HCT116 (cell line): Measurements from ENCODE around the gene LKAAEAR1. TPM values are rescaled to one million over a fixed set of nuclear protein-coding genes. Genes with fewer than 3 reads are reported as not detected.

Source experiments
- ATAC-seq: fragments of 200-7000 bp; cut with Tn5 transposase; 2 replicates; pipeline ENCODE4 v1.9.1; 2020; ENCODE audit warnings: mild to moderate bottlenecking, moderate library complexity
- BruUV-seq: library from RNA; stranded (reverse); fragments of 400-500 nt; replicated peaks from 2 replicates; lab custom pipeline; 2021; lab: Mats Ljungman, UMichigan
- CTCF ChIA-PET: fragments of 300-600 bp; sonication (Branson Sonifier 250); formaldehyde crosslinking; loops from one replicate; lab custom pipeline; 2021; ENCODE audit warnings: antibody characterized with exemption; lab: Charles Lee
- POLR2A ChIA-PET: fragments of 300-600, 350-600 bp; sonication (Branson Sonifier 250); formaldehyde crosslinking; loops from one replicate; lab custom pipeline; 2021; ENCODE audit warnings: antibody characterized with exemption; lab: Charles Lee
- RAD21 ChIA-PET, 2 experiments: fragments of 300-600 bp; sonication (Branson Sonifier 250); formaldehyde crosslinking; loops; one replicate each; lab custom pipeline; 2023; ENCODE audit warnings: low total read pairs in 2 of 2; ENCODE audit not compliant: uncharacterized antibody in 2 of 2, unreplicated experiment in 2 of 2, low non-redundant PET in 1 of 2; lab: Charles Lee
- DNase-seq: peaks from one replicate; pipeline ENCODE4 v3.0.0-alpha.2; 2010; ENCODE audit warnings: low read depth, low spot score
- H2AFZ ChIP-seq: fragments of 200-600 bp; shearing (Covaris generic), sonication (generic); 2 replicates; pipeline ENCODE4 v1.6.1; 2017; ENCODE audit warnings: low read depth, mixed run types, mixed read lengths, antibody characterized with exemption, low read length; ENCODE audit not compliant: poor library complexity, severe bottlenecking
- H3K27ac ChIP-seq: 2 replicates; pipeline ENCODE4 v1.5.1; 2012; ENCODE audit warnings: low read depth, low read length
- H3K27me3 ChIP-seq: fragments of 200-600 bp; sonication (generic); 2 replicates; pipeline ENCODE4 v1.6.1; 2016; ENCODE audit warnings: mixed run types, low read length, mixed read lengths; ENCODE audit not compliant: insufficient read depth
- H3K36me3 ChIP-seq, 2 experiments: fragments of 200-500 bp in 1 of 2; fragments of 200-600 bp in 1 of 2; sonication (Bioruptor generic) in 1 of 2; sonication (generic) in 1 of 2; 2 replicates each; pipeline versions ENCODE4 v1.5.1 to v1.6.1; 2014 to 2016; ENCODE audit warnings: low read length in 2 of 2, inconsistent platforms in 1 of 2, mixed read lengths in 1 of 2, mixed run types in 1 of 2; ENCODE audit not compliant: insufficient read depth in 2 of 2, control insufficient read depth in 1 of 2
- H3K4me1 ChIP-seq, 2 experiments: fragments of 200-600 bp in 1 of 2; sonication (generic) in 1 of 2; 2 replicates each; pipeline versions ENCODE4 v1.5.1 to v1.6.1; 2012 to 2017; ENCODE audit warnings: low read length in 2 of 2, inconsistent platforms in 1 of 2, mild to moderate bottlenecking in 1 of 2, mixed read lengths in 1 of 2, mixed run types in 1 of 2, moderate library complexity in 1 of 2; ENCODE audit not compliant: insufficient read depth in 2 of 2, control insufficient read depth in 1 of 2
- H3K4me2 ChIP-seq: fragments of 200-600 bp; sonication (generic); 2 replicates; pipeline ENCODE4 v1.6.1; 2017; ENCODE audit warnings: mixed run types, low read length, mixed read lengths
- H3K4me3 ChIP-seq, 2 experiments: fragments of 200-600 bp in 1 of 2; sonication (generic) in 1 of 2; replicated peaks in 1 of 2; 2 replicates each; pipeline ENCODE4 v1.5.1; 2011 to 2016; ENCODE audit warnings: low read length in 2 of 2, control low read depth in 1 of 2, low read depth in 1 of 2, mild to moderate bottlenecking in 1 of 2, mixed read lengths in 1 of 2, mixed run types in 1 of 2
- H3K79me2 ChIP-seq: fragments of 200-600 bp; sonication (generic); 2 replicates; pipeline ENCODE4 v1.6.1; 2017; ENCODE audit warnings: mild to moderate bottlenecking, mixed run types, low read length, moderate library complexity, mixed read lengths; ENCODE audit not compliant: insufficient read depth
- H3K9ac ChIP-seq: fragments of 200-600 bp; sonication (generic); 2 replicates; pipeline ENCODE4 v1.6.1; 2016; ENCODE audit warnings: low read length, mixed read lengths
- H3K9me2 ChIP-seq: fragments of 200-600 bp; sonication (generic), shearing (Covaris generic); 2 replicates; pipeline ENCODE4 v1.6.1; 2017; ENCODE audit warnings: mixed run types, mild to moderate bottlenecking, moderate library complexity; ENCODE audit not compliant: insufficient read depth
- H3K9me3 ChIP-seq, 2 experiments: fragments of 200-500 bp in 1 of 2; fragments of 200-600 bp in 1 of 2; sonication (Bioruptor generic) in 1 of 2; sonication (generic) in 1 of 2; 2 replicates each; pipeline ENCODE4 v1.6.1; 2014 to 2017; ENCODE audit warnings: low read length in 2 of 2, mixed read lengths in 2 of 2, inconsistent platforms in 1 of 2, low read depth in 1 of 2, mild to moderate bottlenecking in 1 of 2, mixed run types in 1 of 2, moderate library complexity in 1 of 2; ENCODE audit not compliant: control insufficient read depth in 1 of 2, insufficient read depth in 1 of 2
- H4K20me1 ChIP-seq: fragments of 200-600 bp; sonication (generic), shearing (Covaris generic); 2 replicates; pipeline ENCODE4 v1.6.1; 2017; ENCODE audit warnings: mixed run types, mild to moderate bottlenecking, moderate library complexity; ENCODE audit not compliant: insufficient read depth
- CBX3 ChIP-seq: IDR thresholded peaks from 2 replicates; pipeline ENCODE4 v1.6.1; 2012; ENCODE audit warnings: low read depth
- CTCF ChIP-seq, 3 experiments: fragments of 200-600 bp in 1 of 3; sonication (generic) in 1 of 3; IDR thresholded peaks in 2 of 3; conservative IDR thresholded peaks in 1 of 3; 2 replicates each; pipeline ENCODE4 v1.5.1; 2012 to 2017; ENCODE audit warnings: low read depth in 2 of 3, low read length in 2 of 3, antibody characterized with exemption in 1 of 3, borderline replicate concordance in 1 of 3, control low read depth in 1 of 3, mild to moderate bottlenecking in 1 of 3, mixed read lengths in 1 of 3, mixed run types in 1 of 3, moderate library complexity in 1 of 3; ENCODE audit not compliant: insufficient read depth in 1 of 3
- ELF1 ChIP-seq: IDR thresholded peaks from 2 replicates; pipeline ENCODE4 v1.6.1; 2012; ENCODE audit warnings: low read depth, borderline replicate concordance
- EZH2 ChIP-seq: fragments of 200-600 bp; sonication (generic); IDR thresholded peaks from 2 replicates; pipeline ENCODE4 v1.6.1; 2017; ENCODE audit warnings: antibody characterized with exemption, mixed run types
- FOSL1 ChIP-seq: IDR thresholded peaks from 2 replicates; pipeline ENCODE4 v1.6.1; 2012; ENCODE audit warnings: low read depth
- JUND ChIP-seq: IDR thresholded peaks from 2 replicates; pipeline ENCODE4 v1.6.1; 2012
- REST ChIP-seq: IDR thresholded peaks from 2 replicates; pipeline ENCODE4 v1.6.1; 2012; ENCODE audit warnings: low read depth
- SRF ChIP-seq: IDR thresholded peaks from 2 replicates; pipeline ENCODE4 v1.6.1; 2012; ENCODE audit warnings: low read depth
- YY1 ChIP-seq: IDR thresholded peaks from 2 replicates; pipeline ENCODE4 v1.6.1; 2011; ENCODE audit warnings: low read length, low read depth, moderate library complexity, mild to moderate bottlenecking; ENCODE audit not compliant: insufficient replicate concordance; ENCODE audit errors: extremely low read depth
- ZFX ChIP-seq: fragments of 450-650 bp; IDR thresholded peaks from 2 replicates; pipeline ENCODE4 v1.6.1; 2017
- intact Hi-C: fragments of 100-400 bp; cut with micrococcal nuclease; formaldehyde crosslinking; loops from 2 replicates; pipeline ENCODE4 v1.10.0; 2022
- total RNA-seq: library from RNA; stranded (reverse); gene quantifications from one replicate; pipeline ENCODE4 v1.2.1, GENCODE V29; 2021; ENCODE audit not compliant: unreplicated experiment
- TF ChIP-seq, protein P1 (sequence below): IDR thresholded peaks from 2 replicates; pipeline ENCODE4 v1.6.1; 2012
- TF ChIP-seq, protein P2 (sequence below): IDR thresholded peaks from 2 replicates; pipeline ENCODE4 v1.6.1; 2012

LKAAEAR1 gene
- total RNA-seq, 1 experiment from 2014 or later, result not detected

- TF ChIP-seq REST (no peak), CTCF (IDR thresholded peaks at IDR 0.05 in 2 of 3, conservative IDR thresholded peaks at IDR 0.05 in 1 of 3; ENCODE audit: borderline replicate concordance in 1 of 3, insufficient read depth in 1 of 3, low read depth in 2 of 3, low read length in 2 of 3) (no peak), ELF1 (no peak), ZFX (no peak), FOSL1 (no peak), YY1 (no peak)
- TF ChIP-seq, protein P1, sequence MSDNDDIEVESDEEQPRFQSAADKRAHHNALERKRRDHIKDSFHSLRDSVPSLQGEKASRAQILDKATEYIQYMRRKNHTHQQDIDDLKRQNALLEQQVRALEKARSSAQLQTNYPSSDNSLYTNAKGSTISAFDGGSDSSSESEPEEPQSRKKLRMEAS, result no peak
Observed at GRCh38 chr20:64130876-64131275, 46.7 kb upstream of the LKAAEAR1 start (continued).

- Histone ChIP-seq H3K4me1 (no peaks in the 10 kb centered on the region), H3K36me3 (no peaks in the 10 kb centered on the region), H2AFZ (no peak overlapping the region), H3K9ac (no peak overlapping the region), H3K9me3 (no peaks in the 10 kb centered on the region), H3K4me2 (no peak overlapping the region), H3K9me2 (no peaks in the 10 kb centered on the region), H4K20me1 (no peaks in the 10 kb centered on the region), H3K4me3 (no peak overlapping the region), H3K79me2 (no peaks in the 10 kb centered on the region), H3K27me3 (no peaks in the 10 kb centered on the region), H3K27ac (no peak overlapping the region)
- POLR2A ChIA-PET, result no interaction called here
- no peak for ATAC-seq
- DNase-seq, result no peak
- RAD21 ChIA-PET, result no interaction called here
- CTCF ChIA-PET, result no interaction called here
- intact Hi-C loops, result no loop called here
- BruUV-seq, result no TSS peak
- TF ChIP-seq, protein P2, sequence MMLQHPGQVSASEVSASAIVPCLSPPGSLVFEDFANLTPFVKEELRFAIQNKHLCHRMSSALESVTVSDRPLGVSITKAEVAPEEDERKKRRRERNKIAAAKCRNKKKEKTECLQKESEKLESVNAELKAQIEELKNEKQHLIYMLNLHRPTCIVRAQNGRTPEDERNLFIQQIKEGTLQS, result no peak
- TF ChIP-seq ELF1, result no peak
- TF ChIP-seq CTCF (IDR thresholded peaks at IDR 0.05 in 2 of 3, conservative IDR thresholded peaks at IDR 0.05 in 1 of 3; ENCODE audit: borderline replicate concordance in 1 of 3, insufficient read depth in 1 of 3, low read depth in 2 of 3, low read length in 2 of 3), result no peak
- TF ChIP-seq CBX3, result no peak
- TF ChIP-seq EZH2, result no peak
- no peak for TF ChIP-seq JUND
- no peak for TF ChIP-seq REST
- no peak for TF ChIP-seq FOSL1
- no peak for TF ChIP-seq SRF
Observed at GRCh38 chr20:64130271-64130670, 46.1 kb upstream of the LKAAEAR1 start.
